Measurements from ENCODE around the gene EGFL8.
"Not testable (repeated sequence)": the region's sequence is repeated elsewhere in the genome, so short reads cannot be mapped to it uniquely, and the experiment has no call there.

The EGFL8 gene

DNA sequence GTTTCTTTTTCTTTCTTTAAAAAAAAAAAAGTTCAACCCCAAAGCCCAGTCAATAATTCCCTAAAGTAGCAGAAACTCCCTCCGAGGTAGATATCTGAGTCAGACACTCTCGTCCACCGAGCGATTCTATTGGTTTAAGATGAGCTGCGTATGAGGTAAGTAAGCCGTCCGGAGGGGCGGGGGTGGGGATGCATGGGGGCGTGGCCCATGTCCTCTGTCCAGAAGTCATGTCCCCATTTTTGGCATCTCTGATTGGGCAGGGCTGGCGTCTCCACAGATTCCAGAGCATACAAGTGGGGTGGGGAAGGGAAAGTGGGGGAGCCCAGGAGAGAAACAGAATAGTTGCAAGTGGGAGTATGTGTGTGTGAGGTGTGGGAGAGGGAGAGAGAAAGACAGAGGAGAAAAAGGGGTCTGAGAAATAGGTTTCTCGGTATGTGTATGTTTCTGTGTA is 21.3 kb downstream of the EGFL8 start:
- peak; percentile 34 to 78 (median 45) for DNase-seq

GRCh38 chr6:32186151-32186840 is 21.9 kb downstream of the EGFL8 start:
- DNase-seq: not testable (repeated sequence)

DNA sequence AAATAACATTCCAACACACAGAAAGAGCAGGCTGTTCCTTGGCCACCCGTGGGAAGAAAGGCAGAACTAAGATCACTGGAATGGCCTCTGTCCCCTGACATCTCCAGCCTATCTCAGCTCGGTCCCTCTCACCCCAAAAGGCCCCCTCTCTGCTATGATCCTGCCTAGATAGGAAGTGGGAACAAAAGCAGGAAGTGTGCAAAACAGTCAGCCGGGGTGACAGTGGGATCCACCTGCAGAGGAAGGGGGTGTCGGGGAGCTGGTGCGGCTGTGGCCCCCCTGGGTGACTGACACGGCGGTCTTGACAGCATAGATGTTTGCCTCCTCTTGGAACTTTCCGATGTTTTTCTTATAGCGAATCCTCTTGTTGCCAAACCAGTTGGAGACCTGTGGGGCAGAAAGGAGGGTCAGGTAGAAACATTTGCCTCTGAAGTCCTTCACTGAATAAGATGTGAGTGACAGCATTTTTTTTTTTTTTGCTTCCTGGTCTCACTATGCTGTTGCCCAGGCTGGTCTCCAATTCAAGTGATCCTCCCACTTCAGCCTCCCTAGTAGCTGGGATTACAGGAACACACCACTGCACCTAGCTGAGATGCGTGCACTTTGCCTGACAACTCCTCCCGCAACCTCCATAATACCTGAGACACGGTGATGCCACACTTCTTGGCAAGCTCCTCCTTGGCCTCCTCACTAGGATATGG is 22.8 kb downstream of the EGFL8 start:
- DNase-seq: no peak

- not testable (repeated sequence) for DNase-seq
These were observed 23.5 kb downstream of the EGFL8 start for GRCh38 chr6:32187725-32188380.

DNA sequence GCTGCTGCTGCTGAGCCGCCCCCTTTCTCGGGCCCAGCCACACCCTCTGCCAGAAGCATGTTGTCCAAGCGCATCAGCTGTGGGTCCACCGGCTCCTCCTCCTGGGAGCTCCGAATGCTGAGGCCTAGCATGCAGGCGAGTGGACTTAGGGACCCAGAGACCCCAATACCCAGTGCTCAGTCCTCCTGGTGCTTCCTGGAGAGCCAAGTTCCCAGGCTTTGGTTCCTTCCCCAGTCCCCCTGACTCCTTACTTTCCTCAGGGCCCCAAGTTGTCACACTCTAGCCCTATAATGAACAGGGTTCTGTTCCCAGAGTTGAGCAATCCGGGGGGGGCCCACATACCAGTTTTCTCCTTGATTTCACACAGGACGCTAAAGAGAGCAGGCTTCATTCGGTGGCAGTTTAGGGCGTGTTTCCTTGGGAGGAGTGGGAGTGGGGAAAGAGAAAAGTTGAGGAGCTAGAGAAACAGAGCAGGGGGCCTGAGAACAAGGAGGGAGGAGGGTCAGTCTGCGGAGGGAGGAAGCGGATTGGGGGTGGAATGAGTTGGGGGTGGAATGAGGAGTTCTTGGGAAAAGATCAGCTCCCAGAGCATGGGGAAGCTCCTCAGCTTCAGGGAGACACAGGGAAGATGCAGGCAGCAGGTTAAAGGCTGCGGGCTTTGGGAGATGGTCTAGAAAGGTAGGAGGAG is 24.1 kb downstream of the EGFL8 start:
- no peak for DNase-seq

GRCh38 chr6:32189069-32189741 is 24.8 kb downstream of the EGFL8 start:
- DNase-seq: no peak

GRCh38 chr6:32189742-32190053 is 25.3 kb downstream of the EGFL8 start:
- DNase-seq: no peak

- DNase-seq: peak; percentile 65 to 91 (median 70)
These were observed 25.9 kb downstream of the EGFL8 start, which contains the start of gene PBX2 for GRCh38 chr6:32190054-32190851. Gene PBX2 (minus strand): TSS chr6:32190202. CDS start chr6:32189915, 287 bp downstream.

- no peak for DNase-seq
These were observed 26.7 kb downstream of the EGFL8 start for GRCh38 chr6:32190911-32191677.

DNA sequence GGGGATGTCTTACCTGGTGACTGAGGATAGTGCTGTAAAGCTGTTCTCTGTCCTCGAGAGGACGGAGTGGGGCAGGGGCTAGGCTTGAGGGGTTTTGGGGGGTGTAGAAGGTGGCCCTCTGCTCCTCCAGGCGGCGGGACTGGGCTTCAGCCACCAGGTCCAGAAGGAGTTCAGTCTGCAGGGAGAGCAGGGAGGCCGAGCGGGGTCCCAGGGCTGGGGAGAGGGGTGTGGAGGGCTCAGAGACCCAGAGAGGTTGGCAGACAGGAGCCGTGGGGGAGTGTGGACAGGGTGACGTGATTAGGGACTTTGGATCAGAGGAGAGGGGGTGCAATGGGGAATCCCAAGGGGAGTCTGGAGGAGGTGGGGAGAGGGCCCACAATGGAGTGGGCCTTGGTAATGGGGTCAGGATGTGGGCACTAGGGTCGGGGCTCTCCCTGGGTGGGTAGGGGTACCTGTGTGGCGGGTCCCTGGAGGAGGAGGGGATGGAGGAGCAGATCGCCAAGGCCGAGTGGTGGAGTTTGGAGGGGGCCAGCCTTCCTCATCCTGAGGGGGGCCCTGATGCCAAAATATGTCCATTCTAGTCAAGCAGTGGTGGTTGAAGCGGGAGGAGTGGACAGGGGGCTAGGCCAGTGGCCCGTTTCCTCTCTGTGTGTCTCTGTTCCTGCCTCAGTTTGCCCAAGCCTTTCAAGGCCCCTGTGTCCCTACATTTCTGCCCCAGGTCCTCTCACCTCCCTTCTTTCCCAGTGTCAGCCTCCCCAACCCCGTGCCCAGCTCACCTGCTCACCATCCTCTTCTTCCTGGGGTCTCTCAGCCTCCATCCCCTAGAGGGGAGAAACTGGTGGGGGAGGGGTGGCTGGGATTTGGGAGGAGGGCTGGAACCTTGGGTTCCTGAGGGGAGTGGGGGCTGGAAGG is 27.6 kb downstream of the EGFL8 start:
- DNase-seq: no peak

DNA sequence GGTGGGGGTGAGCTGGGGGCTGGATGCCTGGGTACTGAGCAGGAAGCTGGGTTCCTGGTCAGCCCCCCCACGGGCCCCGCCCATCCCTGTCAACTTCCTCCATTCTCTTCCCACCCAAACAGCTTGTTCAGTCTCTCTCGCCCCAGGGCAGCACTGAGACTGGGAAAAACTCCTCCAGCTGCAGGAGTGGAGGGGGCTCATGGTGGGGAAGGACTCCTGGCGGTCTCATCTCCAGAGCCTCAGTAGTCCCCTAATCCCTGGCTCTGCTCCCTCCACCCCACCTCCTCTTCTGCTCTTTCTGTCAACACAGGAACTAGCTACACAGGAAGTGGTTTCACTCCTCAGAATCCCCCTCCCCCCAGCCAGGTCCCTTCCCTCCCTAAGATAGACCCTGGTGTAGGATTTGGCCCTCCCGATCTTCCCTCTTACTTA is 28.2 kb downstream of the EGFL8 start, which contains the start of gene GPSM3:
Gene GPSM3, minus strand, starts transcription at position 36 of the 432 bp plus-strand sequence. CDS start 130 bp downstream, outside the sequence.
- DNase-seq: peak in 4 of 5 donors; percentile 33 to 78 (median 48)

GRCh38 chr6:32193096-32193495 is 28.7 kb downstream of the EGFL8 start:
- DNase-seq: not testable (repeated sequence)

DNA sequence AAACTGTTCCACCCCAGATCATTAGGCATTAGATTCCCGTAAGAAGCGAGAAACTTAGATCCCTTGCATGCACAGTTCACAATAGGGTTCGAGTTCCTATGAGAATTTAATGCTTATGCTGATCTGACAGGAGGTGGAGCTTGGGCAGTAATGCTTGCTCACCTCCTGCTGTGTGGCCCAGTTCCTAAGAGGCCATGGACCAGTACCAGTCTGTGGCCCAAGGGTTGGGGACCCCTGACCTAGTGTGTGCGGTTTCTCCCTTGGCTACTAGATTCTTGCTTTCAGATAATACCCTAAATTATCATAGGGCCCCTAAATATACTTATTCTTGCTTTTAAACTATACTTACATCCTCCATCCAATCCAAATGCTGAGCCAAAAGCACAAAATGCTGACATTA is 30.0 kb downstream of the EGFL8 start:
- no peak for DNase-seq

GRCh38 chr6:32194825-32195651 is 30.6 kb downstream of the EGFL8 start:
- peak in 1 of 5 donors; percentile 56 for DNase-seq

GRCh38 chr6:32195652-32195901 is 31.2 kb downstream of the EGFL8 start:
- DNase-seq: peak; percentile 99 to 100 (median 100)

GRCh38 chr6:32195902-32196681 is 31.7 kb downstream of the EGFL8 start:
- DNase-seq: peak; percentile 35 to 69 (median 48)

DNA sequence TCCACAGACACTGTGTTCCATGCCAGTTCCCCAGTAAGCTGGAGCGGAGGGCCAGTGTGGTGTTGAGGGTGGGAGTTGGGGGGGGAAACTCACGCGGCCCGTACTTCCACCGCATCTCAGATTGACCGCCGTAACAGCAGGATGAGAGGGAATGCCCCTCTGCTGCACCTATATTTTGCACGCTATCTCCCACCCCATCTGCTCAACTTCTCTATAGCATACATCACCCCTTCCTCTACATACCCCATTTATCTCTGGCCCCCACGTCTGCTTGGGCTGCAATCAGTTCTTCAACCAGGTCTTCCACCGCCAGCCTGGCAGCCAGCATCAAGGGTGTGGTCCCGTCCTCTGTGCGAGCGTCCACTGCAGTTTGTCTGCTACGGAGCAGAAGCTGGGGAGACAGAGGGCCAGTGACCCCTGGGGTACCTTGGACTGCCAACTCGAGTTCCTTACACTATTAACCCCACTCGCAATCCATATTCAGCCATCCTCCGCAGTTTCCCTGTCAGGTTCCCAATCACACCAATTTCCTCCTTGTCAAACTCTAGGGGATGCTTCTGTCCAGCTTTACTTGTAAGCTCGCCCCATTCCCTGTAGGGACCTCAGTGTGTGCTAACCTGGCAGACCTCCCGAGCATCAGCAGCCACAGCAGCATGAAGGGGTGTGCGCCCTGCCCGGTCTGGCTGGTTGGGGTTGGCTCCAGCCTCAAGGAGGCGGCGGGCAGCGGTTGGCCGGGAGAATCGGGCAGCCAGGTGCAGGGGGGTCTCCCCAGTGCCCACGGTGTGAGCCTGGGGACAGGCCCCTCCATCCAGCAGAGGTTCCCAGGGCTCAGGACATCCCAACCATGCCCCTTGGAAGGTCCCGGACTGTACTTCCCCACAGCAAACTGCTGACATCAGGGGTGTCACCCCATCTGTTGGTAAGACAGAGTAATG is 32.6 kb downstream of the EGFL8 start:
- DNase-seq: no peak
